Adipocyte (in vitro differentiated cells): ENCODE results near the gene APLNR.
A peak's percentile ranks its signal among the peaks of the same experiment; 100 is the strongest.

Experiments used
- DNase-seq: peaks from one replicate; pipeline ENCODE4 v3.0.0-alpha.2; 2015; ENCODE audit warnings: low read depth
- H3K27me3 ChIP-seq: replicated peaks from 2 replicates; pipeline ENCODE4 v1.7.0; 2013; ENCODE audit warnings: mild to moderate bottlenecking, low read length, moderate library complexity; ENCODE audit not compliant: control insufficient read depth, insufficient read depth
- H3K36me3 ChIP-seq: 2 replicates; pipeline ENCODE4 v1.7.0; 2013; ENCODE audit warnings: low read length, mild to moderate bottlenecking, moderate library complexity; ENCODE audit not compliant: control insufficient read depth, insufficient read depth, severe bottlenecking
- H3K4me1 ChIP-seq: 2 replicates; pipeline ENCODE4 v1.7.0; 2013; ENCODE audit warnings: mild to moderate bottlenecking, low read length, moderate library complexity; ENCODE audit not compliant: control insufficient read depth, insufficient read depth
- H3K4me3 ChIP-seq: 2 replicates; pipeline ENCODE4 v1.7.0; 2013; ENCODE audit warnings: mild to moderate bottlenecking, low read length, moderate library complexity
- H3K9ac ChIP-seq: 2 replicates; pipeline ENCODE4 v1.7.0; 2013; ENCODE audit warnings: mild to moderate bottlenecking, low read length, moderate library complexity
- H3K9me3 ChIP-seq: 2 replicates; pipeline ENCODE4 v1.7.0; 2013; ENCODE audit warnings: mild to moderate bottlenecking, low read length, moderate library complexity; ENCODE audit not compliant: control insufficient read depth

The APLNR gene

DNA sequence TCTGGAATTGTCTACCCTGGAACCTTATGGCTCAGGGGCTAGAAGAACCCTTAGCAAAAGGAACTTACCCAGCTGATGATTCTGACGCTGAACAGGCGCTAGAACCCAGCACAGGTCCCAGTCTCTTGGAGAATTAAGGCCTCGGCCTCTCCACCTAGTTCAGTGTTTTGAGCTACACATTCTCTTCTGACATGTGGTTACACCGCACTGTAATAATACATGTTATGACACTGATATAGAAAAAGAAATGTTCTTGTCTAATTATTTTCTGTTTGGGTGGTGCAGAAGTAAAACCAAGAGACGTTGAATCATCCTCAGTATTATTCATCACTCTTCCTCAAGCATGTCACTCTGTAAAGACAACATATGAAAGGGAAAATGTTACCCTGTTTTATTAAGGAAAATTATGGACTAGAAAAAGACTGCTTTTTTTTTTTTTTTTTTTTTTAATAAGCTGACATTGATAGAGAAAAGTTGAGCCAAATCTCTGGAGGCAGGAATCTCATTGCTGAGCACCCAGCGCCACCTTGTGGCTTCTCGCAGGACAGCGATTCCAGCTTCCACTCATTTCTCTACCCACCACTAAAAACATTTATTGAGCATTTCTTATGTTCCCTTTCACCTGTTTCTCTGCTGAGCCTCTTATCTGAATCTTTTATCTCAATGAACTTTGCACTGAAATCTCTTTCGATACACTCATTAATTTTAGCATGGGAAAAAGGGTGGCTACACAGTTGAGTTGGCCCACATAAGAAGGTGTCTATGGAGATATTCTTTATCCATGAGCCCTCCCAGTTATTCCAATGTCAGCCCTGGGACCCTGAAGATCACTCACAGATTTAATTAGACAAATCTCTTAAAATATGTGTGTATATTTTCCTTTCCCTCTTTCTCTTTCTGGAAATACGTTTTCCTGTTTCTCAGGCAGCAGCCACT, 12.6 kb upstream of the APLNR start:
- peak overlapping the region; percentile 58 for H3K4me3 ChIP-seq
- H3K4me1 ChIP-seq: peaks cover 23% of the 10 kb centered on the region
- H3K9me3 ChIP-seq: no peaks in the 10 kb centered on the region
- no peaks in the 10 kb centered on the region for H3K36me3 ChIP-seq
- no peaks in the 10 kb centered on the region for H3K27me3 ChIP-seq
- peak; percentile 88 for DNase-seq
- peak overlapping the region; percentile 48 for H3K9ac ChIP-seq

DNA sequence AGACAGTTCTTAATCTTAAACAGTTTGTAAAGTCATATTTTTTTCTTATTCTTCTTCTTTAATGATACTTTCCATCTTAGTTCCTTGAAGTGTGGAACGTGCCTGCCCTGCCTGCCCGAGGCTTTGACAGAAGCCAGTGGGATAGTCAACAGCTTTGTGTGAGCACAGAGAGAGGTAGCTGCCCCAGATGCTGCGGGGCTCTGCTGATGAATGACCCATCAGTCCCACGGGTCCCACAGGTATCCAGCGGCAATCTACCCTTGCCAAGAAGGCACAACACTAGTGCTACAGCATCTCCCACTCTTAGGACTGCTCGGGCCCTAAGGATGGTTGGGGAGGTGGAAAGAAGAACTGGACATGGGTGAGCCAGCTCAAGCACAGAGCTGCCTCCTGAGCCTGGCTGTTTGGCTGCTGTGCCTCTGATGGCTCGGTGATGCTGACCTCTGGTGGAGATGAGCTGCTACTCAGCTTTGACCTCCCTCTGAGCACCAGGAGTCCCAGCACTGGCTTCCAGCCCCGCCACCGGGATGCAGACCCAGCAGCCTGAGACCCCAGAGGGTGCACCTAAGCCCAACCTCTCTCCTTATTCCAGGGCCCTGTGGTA, 11.8 kb upstream of the APLNR start:
- Histone ChIP-seq H3K27me3 (no peaks in the 10 kb centered on the region), H3K36me3 (no peaks in the 10 kb centered on the region), H3K4me3 (peak overlapping the region; percentile 58), H3K9ac (peak overlapping the region; percentile 48), H3K9me3 (no peaks in the 10 kb centered on the region), H3K4me1 (peaks cover 23% of the 10 kb centered on the region)
- peak; percentile 83 for DNase-seq

DNA sequence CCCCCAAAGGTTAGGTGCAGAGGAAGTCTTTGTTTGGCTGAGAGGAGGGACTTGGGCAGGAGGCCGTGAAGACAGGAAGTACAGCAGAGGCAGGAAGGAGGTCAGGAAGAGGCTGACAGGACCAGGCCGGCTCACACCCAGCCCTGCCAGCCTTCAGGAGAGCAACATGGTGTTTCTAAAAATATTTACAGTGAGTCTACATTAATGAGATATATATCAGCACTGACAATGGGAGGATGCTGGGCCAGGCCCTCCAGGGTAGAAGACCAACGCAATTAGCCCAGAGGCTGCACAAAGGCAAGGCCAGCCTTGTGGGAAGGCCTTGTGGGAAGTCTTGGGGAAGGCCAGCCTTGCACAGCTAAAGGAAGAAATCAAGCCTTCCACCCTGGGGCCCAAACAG, 7.9 kb upstream of the APLNR start:
- H3K4me3 ChIP-seq: no peak overlapping the region
- no peak for DNase-seq
- peaks cover 6% of the 10 kb centered on the region for H3K4me1 ChIP-seq
- H3K27me3 ChIP-seq: peaks cover 17% of the 10 kb centered on the region
- no peaks in the 10 kb centered on the region for H3K36me3 ChIP-seq
- no peaks in the 10 kb centered on the region for H3K9me3 ChIP-seq
- H3K9ac ChIP-seq: no peak overlapping the region

DNA sequence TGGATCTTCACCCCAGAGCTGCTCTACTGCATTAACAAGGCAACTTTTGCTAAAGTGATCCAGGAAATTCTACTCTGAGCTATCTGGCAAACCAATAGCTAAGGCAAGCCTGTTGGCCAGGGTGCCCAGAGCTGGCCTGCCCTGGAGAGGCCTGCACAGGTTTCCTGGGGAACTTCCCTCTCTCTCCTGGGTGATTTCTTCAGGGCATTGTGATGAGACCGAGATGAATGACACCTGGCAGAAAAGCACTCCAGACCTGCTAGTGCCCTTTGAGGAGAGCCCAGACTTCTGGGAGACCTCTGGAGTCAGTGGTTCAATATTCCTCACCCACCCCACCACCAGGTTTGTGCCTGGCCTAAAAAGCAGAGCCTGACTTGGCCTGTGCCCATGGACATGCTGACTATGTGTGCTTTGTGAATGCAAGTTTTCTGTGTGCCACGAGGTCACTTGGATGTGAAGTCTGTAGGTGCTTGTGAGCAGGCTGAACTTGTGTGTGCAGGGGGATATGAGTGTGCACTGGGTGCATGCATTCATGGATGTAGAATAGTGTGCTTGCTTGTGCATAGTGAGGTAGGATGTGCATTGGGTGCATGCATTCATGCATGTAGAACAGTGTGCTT, 4.4 kb upstream of the APLNR start:
- H3K36me3 ChIP-seq: no peaks in the 10 kb centered on the region

DNA sequence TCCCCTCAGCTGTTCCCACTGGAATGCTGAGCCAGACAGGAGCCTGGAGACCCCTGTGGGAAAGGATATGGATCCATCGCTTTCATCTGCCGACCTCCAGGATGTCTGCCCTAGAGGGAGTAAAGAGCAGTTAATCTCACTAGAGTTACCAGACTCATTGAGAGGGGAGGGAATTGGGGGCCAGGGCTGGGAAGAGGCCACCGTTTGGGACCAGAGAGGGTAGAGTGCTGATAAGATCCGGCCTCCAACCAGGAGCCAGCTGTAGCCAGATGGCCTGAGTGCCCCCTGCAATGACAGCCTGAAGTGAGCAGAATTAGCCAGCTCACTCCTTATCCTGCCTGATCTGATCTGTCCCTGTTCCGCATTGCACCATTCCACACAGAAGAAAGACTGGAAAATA, 3.7 kb upstream of the APLNR start:
- no peak overlapping the region for H3K4me3 ChIP-seq
- no peaks in the 10 kb centered on the region for H3K36me3 ChIP-seq
- H3K27me3 ChIP-seq: peaks cover 49% of the 10 kb centered on the region
- no peak for DNase-seq
- no peaks in the 10 kb centered on the region for H3K9me3 ChIP-seq
- no peak overlapping the region for H3K9ac ChIP-seq
- H3K4me1 ChIP-seq: no peaks in the 10 kb centered on the region

More for the DNA sequence above, 4.4 kb upstream of the APLNR start:
- DNase-seq: no peak
- Histone ChIP-seq H3K4me1 (no peaks in the 10 kb centered on the region), H3K9ac (no peak overlapping the region), H3K9me3 (no peaks in the 10 kb centered on the region), H3K27me3 (peaks cover 42% of the 10 kb centered on the region), H3K4me3 (no peak overlapping the region)

DNA sequence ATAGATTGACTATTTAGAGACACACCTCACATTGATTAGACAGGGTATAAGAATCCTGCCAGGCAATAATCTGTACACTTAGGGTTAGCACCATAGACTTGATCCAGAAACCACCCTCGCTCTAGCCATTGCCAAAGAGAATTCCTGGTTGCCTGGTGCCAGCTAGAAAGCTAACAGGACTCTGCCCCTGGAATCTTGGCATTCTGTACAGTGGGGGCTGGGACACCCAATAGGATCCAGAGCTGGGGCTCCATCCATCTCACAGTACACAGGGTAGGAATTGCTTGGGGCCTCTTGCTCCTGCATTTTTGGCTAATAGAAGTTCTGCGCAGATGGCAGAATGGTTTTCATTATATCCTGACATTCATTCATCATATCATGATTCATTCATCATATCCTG, 3.0 kb upstream of the APLNR start:
- Histone ChIP-seq H3K27me3 (peaks cover 55% of the 10 kb centered on the region), H3K9ac (no peak overlapping the region)
- no peak for DNase-seq

DNA sequence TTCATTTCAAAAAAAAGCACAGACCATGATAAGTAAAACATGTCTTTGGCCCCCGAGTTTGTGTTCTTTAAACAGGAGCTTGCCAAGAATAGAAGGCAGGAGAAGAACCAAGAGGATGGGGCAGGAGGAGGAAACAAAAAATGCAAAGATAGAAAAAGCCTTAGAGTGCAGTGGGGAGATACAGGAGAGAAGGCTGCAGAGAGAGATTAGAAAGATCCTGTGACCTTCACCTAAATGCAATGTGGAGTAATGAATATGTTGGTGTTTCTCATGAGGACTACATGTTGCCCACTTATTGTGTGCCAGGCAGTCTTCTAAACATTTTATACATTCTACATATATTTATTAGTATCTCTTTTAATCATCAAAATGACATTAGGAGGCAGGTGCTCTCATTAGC, 2.3 kb upstream of the APLNR start:
- no peak for DNase-seq
- no peaks in the 10 kb centered on the region for H3K36me3 ChIP-seq
- H3K27me3 ChIP-seq: peaks cover 61% of the 10 kb centered on the region
- H3K9me3 ChIP-seq: no peaks in the 10 kb centered on the region
- no peaks in the 10 kb centered on the region for H3K4me1 ChIP-seq
- no peak overlapping the region for H3K4me3 ChIP-seq
- no peak overlapping the region for H3K9ac ChIP-seq

More for the DNA sequence above, 3.0 kb upstream of the APLNR start:
- H3K4me1 ChIP-seq: no peaks in the 10 kb centered on the region
- H3K36me3 ChIP-seq: no peaks in the 10 kb centered on the region
- H3K4me3 ChIP-seq: no peak overlapping the region
- no peaks in the 10 kb centered on the region for H3K9me3 ChIP-seq

DNA sequence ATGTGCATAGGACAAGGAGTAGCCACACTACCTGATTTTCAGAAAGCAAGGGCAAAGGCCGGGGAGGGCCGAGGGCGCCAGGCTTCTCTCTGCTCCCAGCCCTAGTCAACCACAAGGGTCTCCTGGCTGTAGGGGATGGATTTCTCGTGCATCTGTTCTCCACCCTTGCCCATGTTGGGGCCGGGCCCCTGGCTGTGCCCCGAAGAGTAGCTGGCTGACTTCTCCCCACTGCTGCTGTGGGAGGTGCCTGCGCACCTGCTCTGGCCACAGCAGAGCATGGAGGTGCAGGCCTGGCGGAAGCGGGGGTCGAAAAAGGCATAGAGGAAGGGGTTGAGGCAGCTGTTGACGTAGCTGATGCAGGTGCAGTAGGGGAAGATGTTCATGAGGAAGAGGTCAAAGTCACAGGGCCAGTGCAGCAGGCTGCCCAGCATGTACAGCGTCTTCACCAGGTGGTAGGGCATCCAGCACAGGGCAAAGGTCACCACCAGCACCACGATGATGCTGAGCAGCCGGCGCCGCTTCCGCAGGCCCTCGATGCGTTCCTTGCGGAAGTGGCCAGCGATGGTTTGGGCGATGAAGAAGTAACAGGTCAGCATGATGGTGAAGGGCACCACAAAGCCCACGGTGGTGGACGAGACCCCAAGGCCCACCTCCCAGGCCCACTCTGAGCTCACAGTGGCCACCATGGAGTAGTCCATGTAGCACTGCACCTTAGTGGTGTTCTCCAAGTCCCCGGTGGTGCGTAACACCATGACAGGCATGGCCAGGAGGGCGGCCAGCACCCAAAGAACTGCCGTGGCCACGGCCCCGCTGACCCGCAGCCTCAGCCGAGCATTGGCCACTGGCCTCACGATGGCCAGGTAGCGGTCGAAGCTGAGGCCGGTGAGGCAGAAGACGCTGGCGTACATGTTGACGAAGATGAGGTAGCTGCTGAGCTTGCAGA, 1.0 kb downstream of the APLNR start:
- H3K27me3 ChIP-seq: peaks cover 65% of the 10 kb centered on the region
- H3K36me3 ChIP-seq: no peaks in the 10 kb centered on the region
- H3K4me3 ChIP-seq: no peak overlapping the region
- H3K9ac ChIP-seq: no peak overlapping the region
- no peak for DNase-seq
- H3K4me1 ChIP-seq: peaks cover 8% of the 10 kb centered on the region
- H3K9me3 ChIP-seq: no peaks in the 10 kb centered on the region

DNA sequence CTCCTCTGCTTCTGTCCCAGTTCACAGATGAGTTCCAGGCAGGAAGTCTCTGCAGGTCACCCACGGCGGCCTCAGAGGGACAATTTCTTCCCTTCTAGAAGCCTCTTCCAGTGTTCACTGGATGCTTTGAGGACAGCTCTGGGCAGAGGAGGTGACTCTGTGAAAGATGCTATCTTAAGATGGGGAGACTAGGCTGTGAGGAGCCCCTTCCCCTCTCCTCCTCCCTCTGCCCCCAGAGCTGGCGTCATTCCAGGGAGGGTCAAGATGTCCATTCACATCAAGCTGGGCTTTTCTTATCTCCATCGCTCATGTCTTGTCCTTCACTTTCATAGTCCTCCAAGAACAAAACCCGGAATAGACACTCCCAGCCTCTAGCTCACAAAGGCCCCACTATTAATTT, 3.3 kb downstream of the APLNR start:
- H3K36me3 ChIP-seq: no peaks in the 10 kb centered on the region

DNA sequence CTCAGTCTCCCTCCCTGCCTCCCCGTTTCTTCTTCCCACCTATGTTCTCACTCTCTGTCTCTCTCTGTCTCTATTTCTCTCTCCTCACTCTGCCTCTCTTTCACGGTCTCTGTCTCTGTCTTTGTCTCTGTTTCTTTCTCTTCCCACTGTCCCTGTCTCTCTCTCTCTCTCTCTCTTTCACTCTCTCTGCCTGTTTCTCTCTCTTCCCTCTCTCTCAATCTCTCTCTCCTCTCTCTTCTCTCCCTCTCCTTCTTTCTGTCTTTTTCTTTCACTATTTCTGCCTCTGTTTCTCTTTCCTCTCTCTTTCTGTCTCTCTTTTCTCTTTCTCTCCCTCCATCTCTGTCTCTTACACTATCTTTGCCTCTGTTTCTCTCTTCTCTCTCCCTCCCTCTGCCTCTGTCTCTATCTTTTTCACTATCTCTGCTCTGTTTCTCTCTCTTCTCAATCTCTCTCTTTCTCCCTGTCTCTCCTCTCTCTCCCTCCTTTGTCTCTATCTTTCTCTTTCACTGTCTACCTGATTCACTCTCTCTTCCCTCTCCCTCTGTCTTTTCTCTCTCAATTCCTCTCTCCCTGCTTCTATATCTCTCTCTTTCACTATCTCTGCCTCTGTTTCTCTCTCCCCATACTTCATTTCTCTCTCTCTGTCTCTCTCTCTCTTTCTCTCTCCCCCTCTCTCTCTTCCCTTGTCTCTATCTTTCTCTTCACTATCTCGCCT, 5.4 kb downstream of the APLNR start:
- peak overlapping the region; percentile 2 for H3K9ac ChIP-seq
- no peaks in the 10 kb centered on the region for H3K9me3 ChIP-seq
- DNase-seq: no peak
- peak overlapping the region; percentile 59 for H3K4me3 ChIP-seq
- H3K4me1 ChIP-seq: peaks cover 21% of the 10 kb centered on the region
- H3K27me3 ChIP-seq: peaks cover 37% of the 10 kb centered on the region
- no peaks in the 10 kb centered on the region for H3K36me3 ChIP-seq

More for the DNA sequence above, 3.3 kb downstream of the APLNR start:
- H3K9ac ChIP-seq: no peak overlapping the region
- H3K4me1 ChIP-seq: peaks cover 21% of the 10 kb centered on the region
- no peak overlapping the region for H3K4me3 ChIP-seq
- no peaks in the 10 kb centered on the region for H3K9me3 ChIP-seq
- no peak for DNase-seq
- peaks cover 53% of the 10 kb centered on the region for H3K27me3 ChIP-seq
